Midbrain (tissue), 1 donor: Measurements from ENCODE around the gene SS18.

Source experiments
- DNase-seq: peaks from one replicate; lab custom pipeline; 2025; lab: John Stamatoyannopoulos, UW

Gene SS18

DNA sequence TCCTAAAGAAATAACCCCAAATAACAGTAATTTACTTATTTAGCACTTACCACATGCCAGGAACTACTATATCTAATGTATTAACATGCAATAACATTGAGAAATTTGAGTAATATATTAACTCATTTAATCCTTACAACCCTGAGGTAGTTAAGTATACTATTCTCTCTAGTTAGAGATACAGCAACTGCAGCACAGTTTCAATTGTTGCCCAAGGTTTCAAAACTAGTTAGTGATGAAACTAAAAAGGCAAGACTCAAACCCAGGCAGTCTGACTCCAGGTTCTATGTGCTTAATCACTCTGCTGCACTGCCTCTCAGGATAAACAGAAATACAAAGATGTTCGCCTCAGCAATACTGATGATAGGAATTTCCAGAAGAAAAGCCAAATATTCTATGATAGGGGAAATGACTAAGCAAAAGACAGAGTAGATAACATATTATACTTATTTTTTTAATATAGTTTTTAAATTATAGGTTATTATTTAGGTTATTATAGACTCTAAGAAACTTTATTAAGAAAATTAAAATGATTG is 88.0 kb downstream of the SS18 start:
- no peak for DNase-seq

DNA sequence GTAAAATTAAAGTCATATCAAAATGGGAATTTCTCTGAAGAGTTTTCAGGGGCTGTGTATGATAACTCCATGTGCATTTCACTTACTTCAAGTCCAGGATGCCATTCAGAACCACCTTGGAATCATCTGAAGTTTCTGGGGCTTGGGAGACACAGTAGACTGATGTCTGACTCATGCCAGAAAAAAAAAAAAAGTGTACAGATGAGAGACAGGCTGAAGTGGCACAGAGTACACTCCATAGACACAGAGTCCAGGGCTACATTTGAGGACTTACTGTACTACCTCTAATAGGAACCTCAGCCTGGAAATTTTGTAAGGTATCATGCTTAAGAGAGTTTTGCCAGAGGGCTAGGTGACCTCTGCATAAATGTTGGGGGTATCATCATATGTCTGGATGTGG is 92.0 kb downstream of the SS18 start:
- no peak for DNase-seq

DNA sequence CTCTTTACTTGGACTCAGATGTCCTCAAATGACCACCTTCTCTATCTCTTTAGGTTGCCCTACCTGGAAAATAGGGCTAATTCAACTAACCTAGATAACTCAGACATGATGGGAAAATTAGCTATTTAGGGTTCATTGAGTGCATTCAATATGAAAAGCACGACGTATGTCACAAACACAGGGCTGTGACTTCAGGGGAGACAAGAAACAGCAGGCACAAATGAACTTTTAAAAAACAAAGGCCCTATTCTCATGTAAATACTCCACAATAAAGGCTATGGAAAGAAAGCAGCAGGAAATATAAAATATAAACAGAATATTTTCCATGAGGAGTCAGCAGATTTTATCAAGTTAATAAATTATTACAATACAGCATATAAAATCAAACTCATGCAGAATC is 97.8 kb downstream of the SS18 start:
- DNase-seq, result no peak

DNA sequence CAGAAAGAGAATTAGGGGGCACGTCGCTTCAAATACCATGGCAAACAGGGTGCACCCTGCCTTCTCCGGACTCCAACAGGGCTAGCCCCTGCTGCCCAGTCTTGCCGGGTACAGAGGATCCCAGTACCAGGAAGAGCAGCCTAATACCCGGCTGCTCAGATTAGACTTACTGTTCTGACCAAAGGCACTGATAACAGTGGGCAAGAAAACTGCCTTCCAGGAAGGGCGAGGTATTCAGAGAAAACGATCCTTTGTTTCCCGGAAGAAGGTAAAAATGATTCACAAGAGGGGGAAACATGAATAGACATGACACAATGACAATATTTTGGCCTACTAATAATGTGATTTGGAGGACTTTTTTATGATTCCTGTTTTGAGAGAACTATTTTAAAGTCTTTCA is 99.9 kb downstream of the SS18 start:
- DNase-seq, result no peak

DNA sequence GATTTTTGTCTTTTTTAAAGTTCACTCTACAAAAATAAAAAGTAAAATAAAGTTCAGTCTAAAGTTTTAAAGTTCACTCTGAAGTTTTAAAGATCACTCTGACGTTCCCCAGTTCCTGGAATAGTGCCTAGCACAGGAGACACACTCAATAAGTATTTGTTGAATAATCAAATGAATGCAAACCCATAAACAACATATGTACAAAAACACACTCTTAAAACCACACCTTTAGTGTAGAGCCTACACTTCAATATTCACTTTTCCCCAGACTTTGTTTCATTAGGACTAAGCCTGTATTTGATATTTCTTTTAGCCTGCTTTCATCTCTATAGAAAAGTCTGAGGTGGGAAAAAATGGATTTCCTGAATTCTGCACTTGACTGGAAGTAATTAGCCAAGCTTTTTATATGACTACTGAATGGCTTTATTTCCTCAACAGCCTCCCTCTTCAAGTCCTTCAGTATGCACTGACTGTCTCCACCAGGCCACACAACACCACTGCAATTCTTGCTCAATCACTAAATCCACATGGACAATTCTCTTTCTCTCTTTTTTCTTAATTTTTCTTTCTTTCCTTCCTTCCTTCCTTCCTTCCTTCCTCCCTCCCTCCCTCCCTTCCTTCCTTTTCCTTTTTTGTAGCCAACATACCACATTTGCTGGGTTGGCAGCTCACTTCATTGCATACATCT is 104.6 kb downstream of the SS18 start:
- no peak for DNase-seq

DNA sequence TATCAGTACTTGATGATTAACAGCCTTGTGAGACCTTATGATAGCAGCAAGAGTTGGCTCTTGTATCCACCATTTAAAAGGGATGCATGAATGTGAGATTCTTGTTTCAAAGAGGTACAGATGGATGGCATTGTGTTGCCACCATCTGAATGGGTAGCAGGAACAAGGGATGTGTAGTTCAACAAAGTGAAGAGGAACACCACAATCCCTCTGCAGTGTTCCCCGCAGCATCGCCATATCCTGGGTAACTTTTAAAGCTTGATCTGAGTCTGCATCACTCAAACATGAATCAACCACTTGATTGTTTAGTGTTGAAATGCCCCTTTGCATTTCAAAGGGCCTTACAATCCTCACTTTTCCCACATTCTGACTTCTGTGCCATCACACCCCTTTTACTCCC is 106.7 kb downstream of the SS18 start:
- DNase-seq, result no peak

DNA sequence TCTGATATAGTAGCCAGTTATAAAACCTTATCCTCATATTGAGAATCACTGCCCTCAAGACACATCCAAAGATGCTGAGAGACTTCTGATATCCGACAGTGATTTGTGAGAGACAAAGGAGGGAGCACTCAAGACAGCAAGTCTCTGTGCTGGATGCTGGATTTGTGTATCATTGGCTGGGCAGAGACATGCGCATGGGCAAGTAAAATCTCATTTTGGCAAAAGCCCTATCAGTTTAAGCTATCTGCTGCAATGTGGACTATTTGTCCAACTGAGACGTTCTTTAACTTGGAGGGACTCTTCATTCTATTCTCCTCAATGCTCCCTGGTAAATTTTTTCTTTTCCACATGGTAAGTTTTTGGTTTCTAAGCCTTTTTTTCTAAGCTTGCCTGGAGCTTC is 107.5 kb downstream of the SS18 start:
- DNase-seq, result no peak

DNA sequence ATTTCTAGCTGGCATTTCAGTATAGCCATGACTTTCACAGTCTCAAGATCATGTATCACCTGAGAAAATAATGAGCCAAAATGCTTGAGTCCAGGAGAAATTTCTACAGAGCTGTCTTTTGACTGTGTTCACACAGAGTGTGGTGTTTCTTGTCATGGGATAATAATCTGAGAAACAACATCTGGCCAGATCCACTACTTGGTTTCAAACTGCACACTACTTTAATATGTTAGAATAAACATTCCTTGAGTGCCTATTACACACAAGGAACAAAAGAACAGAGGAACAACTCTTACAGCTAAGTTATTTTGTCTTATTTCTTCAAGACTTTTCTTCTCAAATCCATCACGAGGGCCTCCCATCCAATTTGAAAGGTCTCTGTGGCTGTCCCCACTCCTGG is 108.3 kb downstream of the SS18 start:
- no peak for DNase-seq

DNA sequence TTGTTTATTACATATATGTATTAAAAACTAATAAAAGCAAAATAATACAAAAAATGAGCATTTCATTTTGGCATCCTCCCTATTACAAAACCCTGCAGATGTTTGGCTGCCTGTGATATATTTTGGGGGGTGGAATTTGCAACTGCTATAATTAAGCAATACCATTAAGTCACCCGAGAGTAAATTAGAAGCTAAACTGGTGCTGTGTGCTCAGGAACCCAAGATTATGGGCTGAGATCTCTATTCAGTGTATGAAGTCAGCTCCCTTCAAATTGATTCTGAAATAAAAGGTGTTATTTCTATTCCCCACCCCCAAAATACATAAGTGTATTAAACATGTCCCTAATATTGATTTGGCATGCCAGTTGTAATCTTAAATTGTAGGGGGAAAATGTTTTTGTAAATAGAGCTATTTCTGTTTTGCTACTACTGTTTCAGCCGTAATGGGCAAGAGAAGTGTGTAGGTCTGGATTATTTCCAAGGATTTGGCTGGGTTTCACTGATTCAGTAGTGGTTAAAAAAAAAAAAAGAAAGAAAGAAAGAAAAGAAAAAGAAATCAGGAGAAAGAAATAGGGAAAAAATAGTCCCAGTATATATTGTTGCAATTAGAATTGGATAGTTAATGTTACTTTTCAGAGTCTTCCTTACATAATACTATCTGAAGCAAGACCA is 110.9 kb downstream of the SS18 start:
- no peak for DNase-seq

DNA sequence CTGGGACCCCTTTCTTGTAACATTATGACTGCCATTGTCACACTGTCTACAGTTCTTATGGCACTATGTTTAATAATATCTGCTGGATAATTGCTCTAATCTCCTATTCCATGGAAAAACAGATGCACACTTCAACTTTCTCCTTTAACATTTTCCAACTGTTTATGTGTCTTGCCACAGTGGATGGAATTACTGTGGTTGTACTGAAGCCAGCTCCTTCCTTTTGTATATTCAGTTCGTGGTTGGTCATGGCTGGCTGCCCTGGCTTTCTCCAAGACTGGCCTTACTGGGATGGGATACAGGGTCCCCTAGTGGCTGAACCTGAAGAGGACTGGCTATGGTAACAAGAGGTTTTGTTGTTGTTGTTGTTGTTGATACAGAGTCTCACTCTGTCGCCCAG is 113.9 kb downstream of the SS18 start:
- no peak for DNase-seq

DNA sequence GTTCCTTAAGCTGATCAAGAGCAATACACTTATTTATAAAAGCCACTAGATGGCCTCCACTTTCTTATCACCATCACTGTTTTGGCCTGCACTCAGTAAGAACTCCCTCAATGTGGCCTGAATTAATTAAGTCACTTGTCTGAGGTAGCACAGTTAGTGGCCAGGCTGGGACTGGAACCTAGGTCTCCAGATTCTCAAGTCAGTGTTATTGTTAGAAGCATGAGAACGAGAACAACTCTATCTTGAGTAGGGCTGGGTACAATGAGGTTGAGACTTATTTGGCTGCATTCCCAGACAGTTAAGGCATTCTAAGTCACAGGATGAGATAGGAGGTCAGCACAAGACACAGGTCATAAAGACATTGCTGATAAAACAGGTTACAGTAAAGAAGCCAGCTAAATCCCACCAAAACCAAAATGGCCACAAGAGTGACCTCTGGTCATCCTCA is 115.8 kb downstream of the SS18 start:
- no peak for DNase-seq
